Stimulated activated CD4-positive, alpha-beta T cell treated with anti-CD3 and anti-CD28 coated beads, TNF-alpha, amount 100 ng/mL, for 1 hour (primary cell): ENCODE data around the gene MALAT1.

ENCODE experiments used
- DNase-seq, 3 donors: peaks; one replicate each; pipeline ENCODE4 v3.0.0-alpha.2; 2020; ENCODE audit warnings: low read depth in 3 of 3, low spot score in 1 of 3

MALAT1 gene

DNA sequence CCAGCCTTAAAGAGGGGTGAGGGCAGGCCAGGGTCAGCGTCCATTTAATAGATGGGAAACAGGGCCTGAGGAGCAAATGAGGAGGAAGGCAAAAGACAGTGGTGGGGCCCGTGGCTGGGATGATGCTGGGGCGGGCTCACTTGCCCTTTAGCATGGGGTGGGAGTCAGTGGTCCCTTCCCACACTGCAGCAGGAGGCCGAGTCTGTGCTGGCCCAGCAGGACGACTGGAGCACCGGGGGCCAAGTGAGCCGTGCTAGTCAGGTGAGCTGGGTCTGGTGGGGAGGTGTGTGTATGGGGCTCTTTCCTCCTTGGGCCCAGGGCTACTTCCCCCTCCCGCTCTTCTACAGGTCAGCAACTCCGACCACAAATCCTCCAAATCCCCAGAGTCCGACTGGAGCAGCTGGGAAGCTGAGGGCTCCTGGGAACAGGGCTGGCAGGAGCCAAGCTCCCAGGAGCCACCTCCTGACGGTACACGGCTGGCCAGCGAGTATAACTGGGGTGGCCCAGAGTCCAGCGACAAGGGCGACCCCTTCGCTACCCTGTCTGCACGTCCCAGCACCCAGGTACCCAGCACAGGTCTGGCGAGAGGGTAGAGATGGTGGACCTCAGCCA, 38.9 kb downstream of the MALAT1 start:
- no peak for DNase-seq

DNA sequence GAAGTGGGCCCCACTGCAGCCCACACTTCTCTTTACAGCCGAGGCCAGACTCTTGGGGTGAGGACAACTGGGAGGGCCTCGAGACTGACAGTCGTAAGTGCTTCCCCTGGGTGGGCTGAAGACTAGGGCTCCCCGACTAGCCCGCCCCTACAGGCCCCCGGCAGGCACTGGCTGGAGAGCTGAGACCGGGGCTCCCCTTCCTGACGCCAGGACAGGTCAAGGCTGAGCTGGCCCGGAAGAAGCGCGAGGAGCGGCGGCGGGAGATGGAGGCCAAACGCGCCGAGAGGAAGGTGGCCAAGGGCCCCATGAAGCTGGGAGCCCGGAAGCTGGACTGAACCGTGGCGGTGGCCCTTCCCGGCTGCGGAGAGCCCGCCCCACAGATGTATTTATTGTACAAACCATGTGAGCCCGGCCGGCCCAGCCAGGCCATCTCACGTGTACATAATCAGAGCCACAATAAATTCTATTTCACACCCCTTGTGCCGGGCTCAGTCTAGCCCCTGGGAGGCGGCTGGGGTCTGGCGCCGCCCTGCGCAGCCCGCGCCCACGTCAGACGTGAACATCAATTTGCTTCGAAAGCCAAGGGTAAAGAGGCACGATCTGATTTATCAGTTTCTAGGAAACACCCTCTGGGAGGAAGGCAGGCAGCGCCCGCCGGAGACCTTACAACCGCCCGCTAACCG, 39.5 kb downstream of the MALAT1 start:
- no peak for DNase-seq

DNA sequence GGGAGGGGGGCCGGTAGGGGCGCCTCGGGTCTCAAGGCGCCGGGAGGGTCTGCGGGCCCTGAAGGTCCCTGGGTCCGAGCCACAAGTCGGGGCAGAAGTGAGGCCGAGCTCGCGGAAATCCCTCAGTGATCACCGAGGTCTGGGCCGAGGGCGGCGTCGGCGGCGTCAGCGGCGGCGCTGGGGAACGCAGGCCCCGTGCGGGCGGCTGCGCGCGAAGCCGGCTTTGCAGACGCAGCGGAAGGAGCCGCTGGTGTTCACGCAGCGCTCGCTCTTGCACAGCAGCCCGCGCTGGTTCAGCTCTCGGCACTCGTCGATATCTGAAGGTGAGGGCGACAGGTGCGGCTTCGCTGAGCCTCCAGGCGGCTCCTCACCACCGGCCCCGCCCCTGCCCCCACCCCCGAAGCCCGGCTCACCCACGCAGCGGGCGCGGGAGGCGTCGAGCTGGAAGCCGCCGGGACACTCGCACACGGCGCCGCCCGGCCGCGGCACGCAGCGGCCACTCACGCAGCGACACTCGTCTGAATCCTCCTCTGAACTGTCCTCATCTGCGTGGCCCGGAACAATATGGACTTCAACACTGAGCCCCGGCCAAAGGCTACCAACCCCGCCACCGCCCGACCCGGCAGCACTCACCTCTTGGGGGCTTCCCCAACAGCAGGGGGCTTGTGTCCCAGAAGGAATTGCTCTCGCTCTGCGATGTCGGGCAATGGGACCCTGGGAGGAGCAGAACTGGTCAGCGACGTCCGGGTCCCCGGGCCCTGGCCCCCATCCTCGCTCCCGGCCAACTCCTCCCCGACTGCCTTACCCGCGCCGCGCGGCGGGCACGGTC, 40.3 kb downstream of the MALAT1 start:
- no peak for DNase-seq

DNA sequence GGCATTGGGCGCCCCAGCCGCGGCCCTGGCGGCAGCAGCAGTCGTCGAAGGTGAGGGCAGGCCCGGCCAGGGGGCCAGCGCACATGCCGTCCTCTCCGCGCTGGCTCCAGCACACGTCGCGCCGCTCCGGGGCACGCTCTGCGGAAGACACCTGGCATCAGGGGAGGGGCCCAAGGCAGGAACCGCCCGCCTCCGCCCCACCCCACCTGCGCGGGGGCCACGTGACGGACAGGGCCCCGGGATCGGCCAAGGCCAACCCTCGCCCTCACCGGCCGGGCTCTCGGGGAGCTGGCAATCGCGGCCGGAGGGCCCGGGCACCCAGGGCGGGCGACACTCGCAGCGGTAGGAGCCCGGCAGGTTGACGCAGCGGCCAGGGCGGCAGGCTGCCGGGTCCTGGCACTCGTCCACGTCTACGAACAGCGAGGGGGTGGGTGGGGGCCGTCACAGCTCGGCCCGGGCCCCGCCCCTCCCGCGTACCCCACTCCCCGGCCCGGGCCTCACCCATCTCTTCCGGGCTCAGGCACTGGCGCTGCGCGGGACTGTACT, 41.0 kb downstream of the MALAT1 start:
- no peak for DNase-seq

DNA sequence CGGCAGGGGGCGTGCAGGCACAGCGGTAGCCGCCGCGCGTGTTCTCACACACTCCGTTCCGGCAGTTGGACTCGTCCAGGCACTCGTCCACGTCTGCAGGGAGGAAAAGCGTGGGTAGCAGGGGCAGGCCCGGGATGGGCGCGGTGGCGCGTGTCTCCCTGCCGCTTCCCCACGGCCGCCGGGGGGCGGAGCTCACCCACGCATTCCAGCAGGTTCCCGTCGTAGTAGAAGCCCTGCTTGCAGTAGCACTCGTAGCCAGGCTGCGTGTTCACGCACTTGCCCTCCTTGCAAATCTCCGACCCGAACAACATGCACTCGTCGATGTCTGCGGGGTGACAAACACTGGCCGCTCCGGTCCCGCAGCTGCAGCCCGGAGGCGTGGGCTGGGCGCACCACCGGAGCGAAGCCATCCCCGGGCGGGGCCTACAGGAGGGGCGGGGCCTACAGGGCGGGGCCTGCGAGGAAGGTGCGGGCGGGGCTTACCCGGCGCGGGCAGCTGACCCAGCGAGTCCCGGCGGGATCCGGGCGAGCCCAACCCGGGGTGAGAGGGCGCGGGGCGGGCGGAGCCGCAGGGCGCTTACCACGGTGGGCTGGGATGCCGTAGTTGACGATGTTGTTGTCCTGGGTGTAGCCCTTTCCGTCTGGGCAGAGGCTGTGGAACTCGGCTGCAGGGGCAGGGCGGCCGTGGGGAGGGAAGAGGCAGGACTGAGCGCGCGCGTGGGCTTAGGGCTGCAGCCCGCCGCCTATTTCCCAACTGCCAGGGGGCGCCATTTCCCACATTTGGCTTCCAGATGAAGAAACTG, 41.6 kb downstream of the MALAT1 start:
- peak; percentile 70 to 80 (median 74) for DNase-seq

DNA sequence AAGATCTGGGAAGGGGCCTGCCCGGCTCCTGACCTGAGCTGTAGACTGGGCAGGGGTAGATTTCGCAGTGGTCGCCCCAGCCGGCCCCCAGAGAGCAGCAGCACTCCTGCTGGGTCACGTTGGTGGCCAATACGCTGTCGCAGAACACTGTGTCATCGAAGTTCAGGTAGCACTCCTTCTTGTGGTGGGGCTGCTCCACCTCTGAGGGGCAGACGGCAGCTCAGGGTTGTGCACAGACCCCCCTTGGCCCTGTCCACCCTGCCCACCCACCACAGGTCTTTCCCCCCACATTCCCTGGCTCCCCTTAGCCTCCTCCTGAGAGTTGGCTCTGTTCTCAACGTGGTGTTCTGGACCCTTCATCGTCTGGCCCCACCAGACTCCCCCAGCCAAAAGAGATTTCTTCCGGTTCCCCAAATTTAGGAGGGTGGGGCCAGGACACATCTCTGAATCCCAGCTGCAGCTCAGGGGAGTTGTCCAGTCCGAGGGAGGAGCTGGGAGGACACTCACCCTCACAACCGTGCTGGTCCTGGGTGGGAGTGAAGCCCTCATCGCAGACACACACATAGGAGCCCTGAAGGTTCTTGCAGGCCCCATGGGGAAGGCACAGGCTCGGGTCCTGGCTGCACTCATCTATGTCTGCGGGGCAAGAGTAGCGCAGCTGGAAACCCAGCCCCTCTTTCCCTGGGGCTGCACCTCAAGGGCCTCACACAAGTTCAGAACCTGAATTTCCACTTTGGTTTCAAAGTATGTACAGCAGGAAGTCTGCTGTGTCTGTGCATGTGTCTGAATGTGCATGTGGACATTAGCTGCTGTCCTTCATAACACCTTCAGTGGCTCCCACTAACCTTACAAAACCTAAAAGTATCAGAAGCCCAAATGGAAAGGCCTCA, 42.5 kb downstream of the MALAT1 start:
- no peak for DNase-seq

DNA sequence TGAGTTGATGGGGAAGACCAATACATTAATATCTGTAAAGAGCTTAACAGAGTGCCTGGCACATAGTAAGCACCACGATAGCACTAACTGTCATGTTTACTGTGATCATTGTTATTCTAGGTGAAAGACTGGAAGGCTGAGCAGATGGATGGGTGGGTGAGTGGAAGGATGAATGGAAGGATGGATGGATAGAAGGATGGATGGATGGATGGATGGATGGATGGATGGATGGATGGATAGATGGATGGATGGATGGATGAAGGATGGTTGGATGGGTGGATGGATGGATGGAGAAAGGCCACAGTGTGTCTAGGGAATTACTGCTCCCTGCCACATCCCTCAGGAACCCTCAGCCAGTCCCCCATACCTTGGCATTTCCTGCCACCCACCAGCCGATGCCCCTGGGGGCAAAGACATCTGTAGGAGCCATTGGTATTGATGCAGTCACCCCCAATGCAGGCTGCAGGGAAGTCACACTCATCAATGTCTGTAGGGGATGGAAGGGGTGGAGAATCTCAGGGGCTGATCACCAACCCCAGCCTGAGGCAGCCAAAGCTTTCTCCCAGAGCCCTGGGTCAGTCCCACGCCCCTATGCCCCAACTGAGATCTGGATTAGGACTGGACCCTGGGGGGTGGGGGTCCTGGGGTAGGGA, 44.0 kb downstream of the MALAT1 start:
- DNase-seq, result no peak

DNA sequence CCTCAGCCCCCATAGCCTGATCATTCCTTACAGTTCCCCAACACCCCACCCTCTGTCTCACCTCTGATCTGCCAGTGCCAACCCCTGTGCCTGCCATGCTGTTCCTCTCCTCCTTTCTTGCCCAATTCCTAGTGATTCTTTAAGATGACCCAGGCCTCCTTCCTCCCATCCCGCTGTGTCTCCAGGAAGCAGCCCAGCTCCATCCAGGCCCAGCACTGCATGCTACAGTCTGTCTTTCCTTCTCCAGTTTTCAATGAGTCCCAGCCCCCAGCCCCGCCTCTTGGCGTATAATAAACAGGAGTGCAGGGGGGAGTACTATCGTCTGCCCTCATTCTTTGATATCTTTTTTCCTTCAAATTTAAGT, 47.0 kb downstream of the MALAT1 start:
- DNase-seq, result no peak

DNA sequence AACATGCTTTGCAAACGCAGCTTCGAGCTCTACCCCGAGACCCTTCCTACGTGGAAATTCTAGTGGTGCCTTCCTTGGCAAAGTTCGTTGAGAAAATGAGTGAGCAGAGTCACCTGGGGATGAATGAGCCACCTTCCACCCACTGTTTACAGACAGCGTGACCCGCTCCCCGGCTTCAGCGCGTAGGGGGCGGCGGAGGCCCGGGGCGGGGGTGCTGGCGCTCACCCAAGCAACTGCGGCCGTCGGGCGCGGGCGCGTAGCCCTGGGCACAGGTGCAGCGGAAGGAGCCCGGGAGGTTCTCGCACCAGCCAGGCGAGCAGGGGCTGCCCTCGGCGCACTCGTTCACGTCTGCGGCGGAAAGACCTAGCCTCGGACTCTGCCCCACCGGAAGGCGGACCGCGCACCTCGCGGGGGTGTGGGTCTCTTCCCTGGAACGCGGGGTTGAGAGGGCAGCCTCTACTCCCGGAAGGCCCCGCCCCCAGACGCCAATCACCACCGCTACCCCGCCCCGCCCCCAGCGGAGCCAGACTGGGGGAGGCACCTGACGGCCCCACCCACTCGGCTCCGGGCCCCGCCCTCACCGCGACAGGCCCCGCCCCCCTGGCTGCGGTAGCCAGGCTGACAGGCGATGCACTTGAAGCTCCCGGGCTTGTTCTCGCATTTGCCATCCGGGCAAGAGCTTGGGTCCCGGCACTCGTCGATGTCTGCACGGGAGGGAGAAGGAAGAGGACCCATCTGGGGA, 47.5 kb downstream of the MALAT1 start:
- DNase-seq, result peak; percentile 97 to 100 (median 99)

DNA sequence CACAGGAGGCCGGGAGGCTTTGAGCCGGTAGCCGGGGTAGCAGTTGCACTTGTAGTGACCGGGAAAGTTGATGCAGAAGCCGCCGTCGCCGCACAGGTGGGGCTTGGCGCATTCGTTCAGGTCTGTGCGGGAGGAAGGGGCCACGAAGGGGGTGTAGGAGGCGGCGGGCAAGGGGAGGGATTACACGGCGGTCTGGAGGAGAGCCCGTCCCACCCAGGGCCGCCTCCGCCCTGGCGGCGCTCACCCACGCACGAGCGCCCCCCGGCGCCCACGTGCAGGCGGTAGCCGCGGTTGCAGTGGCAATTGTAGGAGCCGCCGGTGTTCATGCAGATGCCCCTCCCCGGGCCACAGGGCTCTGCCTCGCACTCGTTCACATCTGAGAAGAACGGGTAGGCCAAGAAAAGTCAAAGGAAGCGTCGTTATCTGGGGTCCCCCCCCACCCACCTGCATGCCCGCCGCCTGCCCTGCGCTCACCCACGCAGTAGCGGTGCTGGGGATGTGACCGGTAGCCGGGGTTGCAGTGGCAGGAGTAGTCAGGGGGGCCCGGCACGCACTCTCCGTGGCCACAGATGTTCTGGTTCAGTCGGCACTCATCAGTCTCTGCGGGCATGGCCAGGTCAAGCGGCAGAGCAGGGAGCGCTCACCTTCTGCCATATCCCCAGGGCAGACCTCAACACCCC, 48.7 kb downstream of the MALAT1 start:
- DNase-seq, result no peak

DNA sequence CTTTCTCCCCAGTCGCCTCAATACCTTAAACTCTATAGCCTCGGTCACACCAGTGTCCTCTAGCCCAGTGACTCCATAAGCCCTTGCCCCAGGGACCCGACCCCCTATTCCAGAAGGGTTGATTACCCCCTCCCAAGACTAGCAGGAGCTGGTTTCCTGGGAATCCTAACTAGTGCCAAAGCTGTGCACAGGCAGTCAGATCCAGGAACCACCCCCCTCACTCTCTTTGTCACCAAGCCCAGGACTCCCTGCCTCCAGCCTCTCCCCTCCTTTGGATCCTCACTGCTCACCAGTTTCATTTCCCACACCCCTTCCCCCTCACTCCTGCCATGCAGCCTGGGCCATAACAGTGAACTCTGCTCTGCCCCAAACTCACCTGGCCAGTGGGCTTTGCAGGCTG, 49.5 kb downstream of the MALAT1 start:
- DNase-seq, result no peak

DNA sequence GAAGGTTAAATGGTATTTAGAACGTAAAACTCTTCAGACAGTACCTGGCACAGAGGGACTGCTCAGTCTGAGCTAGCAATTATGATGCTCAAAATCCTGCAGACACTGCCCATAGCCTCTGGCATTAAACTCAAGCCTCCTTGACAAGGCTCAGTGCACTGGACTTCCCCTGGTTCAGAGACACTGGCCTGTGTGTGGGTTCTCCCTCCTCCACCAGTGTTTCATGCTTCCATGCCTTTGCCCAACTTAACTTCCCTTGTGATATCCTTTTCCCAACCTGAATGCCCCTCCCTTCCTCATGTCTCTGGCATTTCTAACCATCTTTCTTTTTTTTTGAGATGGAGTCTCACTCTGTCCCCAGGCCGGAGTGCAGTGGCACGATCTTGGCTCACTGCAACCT, 50.3 kb downstream of the MALAT1 start:
- DNase-seq, result no peak

DNA sequence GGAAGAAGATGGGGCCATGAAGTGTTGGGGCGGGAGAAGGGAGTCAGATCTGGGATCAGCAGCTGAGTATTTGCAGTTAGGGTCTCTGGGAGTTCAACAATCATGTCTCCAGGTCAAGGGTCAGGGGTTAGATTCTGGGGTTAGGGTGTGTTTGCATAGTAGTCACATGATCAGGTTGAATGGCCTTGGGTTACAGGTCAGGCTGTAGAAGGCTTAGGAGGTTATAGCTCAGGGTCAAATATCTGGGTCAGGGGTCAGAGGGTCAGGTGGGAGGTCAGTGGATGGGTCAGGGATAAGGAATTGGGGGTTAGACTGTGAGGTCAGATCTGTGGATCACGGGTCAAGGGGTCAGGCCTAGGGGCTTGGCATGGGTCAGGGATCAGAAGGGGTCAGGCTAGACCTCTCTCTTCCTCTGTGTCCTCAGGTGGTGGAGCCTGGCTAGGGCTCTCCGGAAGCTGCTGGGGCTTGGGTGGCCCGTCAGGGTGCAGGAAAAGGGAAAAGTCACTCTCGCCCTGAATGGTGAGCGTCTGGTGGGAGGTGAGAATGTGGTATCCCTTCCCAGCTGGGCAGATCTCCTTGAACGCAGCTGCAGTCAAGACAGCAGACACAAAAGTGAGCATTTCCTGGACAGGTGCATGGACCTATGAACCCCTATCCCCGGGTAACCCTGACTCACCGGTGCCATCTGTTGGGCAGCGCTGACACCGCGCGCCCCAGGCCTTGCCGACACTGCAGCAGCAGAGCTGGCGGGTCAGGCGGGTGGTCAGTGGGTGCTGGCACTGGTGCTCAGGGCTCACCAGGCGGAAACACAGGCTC, 52.9 kb downstream of the MALAT1 start:
- DNase-seq, result no peak

DNA sequence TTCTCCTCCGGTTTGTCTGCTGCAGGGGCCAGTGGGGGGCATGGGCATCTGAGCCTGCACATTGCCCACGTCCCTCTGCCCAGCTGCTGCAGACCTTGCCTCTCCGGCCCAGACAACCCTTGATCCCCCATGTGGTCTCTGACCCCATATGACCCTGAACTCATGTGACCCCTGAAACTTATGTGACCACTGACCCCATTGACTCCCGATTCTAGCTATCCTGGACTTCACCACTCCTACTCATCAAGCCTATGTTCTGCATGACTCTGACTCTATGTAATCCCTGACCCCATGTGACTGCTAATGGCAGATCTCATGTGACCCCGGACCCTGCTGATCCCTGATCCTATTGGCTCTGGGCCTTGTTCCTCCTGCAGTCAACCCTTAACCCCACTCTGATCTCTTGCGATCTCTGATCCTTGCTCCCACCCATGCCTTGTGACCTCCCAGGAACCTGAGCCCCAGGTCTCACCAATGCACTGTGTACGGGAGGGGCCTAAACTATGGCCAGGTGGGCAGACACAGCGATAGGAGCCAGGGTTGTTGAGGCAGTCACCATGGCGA, 53.6 kb downstream of the MALAT1 start:
- no peak for DNase-seq

DNA sequence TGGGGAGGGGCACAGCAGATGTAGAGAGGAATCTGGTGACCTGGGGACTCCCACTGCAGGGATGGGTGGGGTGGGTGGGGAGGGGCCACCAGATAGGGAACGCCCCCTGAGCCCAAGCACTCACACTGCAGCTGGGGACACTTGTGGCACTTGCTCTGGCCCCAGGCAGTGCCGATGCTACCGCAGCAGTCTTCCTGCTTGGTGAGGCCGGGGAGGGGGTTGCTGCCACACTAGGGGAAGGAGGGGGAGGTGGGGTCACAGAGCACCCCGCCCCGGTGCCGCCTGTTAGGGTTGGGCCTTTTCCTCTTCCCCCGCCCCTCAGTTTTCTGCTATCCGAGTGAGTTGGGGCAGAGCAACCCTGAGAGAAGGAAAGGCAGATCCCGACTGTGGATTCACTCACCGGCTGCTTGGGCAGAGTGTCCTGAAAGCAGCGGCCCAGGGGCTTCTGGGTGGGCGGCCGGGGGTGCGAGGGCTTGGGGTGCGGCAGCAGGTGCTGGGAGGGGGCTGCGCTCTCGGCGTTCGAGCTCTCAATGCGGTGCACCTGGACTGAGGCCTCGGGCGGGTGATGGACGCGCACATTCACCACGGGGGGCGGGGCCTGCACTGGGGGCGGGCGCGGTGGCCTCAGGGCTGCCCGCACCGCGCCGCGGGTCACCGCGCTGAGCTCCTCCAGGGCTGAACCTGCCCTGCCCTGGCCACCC, 54.6 kb downstream of the MALAT1 start:
- DNase-seq, result peak in 1 of 3 donors; percentile 59

DNA sequence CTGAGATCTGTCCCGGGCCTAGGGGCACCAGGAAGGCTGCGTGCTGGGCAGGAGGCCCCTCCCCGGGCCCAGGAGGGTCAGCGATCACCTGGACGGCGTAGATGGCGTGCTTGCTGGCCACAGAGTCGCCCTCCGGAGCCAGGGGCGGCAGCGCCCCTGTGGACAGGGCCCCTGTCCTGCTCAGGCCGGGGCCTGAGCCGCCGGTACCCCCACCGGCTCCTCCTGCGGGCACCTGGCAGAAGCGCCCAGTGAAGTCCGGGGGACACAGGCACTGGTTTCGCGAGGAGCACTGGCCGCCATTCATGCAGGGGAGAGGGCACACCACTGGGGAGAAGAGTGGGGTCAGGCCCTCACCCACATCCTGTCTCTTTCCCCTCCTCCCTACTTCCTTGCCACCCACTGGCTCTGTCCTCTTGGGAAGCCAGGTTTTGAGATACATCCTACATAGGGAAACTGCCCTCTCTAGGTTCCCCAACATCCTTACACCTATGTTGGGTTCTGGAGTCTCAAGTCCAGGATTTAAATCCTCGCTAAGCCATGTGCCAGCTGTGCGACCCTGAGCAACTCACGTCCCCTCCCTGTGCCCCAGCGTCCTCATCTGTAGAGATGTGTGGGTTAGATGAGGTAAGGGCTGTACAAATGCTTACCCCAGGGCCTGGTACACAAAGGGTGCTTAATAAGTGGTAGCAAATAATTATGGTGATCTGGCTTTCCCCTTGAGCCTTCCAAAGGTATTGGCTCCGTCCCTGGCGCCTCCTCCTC, 55.4 kb downstream of the MALAT1 start:
- no peak for DNase-seq
